ENCODE results near the gene SERPINF2.

Gene SERPINF2

GRCh38 chr17:1755827-1756262 is 13.2 kb downstream of the SERPINF2 start:
- TF ChIP-seq CTCF (IDR thresholded peaks at IDR 0.05), result no peak

- no peak for TF ChIP-seq CTCF (IDR thresholded peaks at IDR 0.05)
Measured at GRCh38 chr17:1758807-1759206, 16.1 kb downstream of the SERPINF2 start.

GRCh38 chr17:1759529-1759928 is 16.9 kb downstream of the SERPINF2 start:
- no peak for TF ChIP-seq CTCF (IDR thresholded peaks at IDR 0.05)

- TF ChIP-seq CTCF (IDR thresholded peaks at IDR 0.05), result no peak
Measured at GRCh38 chr17:1762233-1762900, 19.7 kb downstream of the SERPINF2 start.

GRCh38 chr17:1762901-1763898 is 20.5 kb downstream of the SERPINF2 start:
- TF ChIP-seq CTCF (IDR thresholded peaks at IDR 0.05), result no peak

GRCh38 chr17:1764284-1764683 is 21.6 kb downstream of the SERPINF2 start:
- no peak for TF ChIP-seq CTCF (IDR thresholded peaks at IDR 0.05)

- no peak for TF ChIP-seq CTCF (IDR thresholded peaks at IDR 0.05)
Measured at GRCh38 chr17:1765576-1765975, 22.9 kb downstream of the SERPINF2 start.
